ENCODE measurements around the gene CALB2. TPM values are rescaled to one million over a fixed set of nuclear protein-coding genes. Genes with fewer than 3 reads are reported as not detected.
A peak's percentile ranks its signal among the peaks of the same experiment; 100 is the strongest.

CALB2 gene
- total RNA-seq (2012; rRNA removed) (0.18 TPM in 1 of 2 replicates, not detected in the other), polyA plus RNA-seq (2012; rRNA removed) (0.24 and 0.32 TPM in 2 replicates), Bru-seq, nascent RNA (percentile 14 among the genes with signal in this experiment), BruChase-seq, experiment 1, labeled RNA remaining after a 6-hour chase (percentile 20 among the genes with signal in this experiment), BruChase-seq, experiment 2, labeled RNA remaining after a 2-hour chase (percentile 14 among the genes with signal in this experiment)
- 0.04 and 0.09 TPM in 2 replicates for polyA plus RNA-seq (2012; cell fraction: cytosol; rRNA removed)
- polyA plus RNA-seq (2012; cell fraction: nucleus; rRNA removed; ENCODE audit: low replicate concordance), result not detected in 2 replicates
- long read RNA-seq, partial matches to known transcripts, result 1 of 1 reads
- long read RNA-seq, other reads (novel, unspliced or antisense), result 0 of 1 reads

- Histone ChIP-seq H3K9me1 (ENCODE audit: insufficient read depth, low read length) (no peaks in the 10 kb centered on the region), H3K27ac (ENCODE audit: insufficient read depth, low read length) (no peak within 1 kb of the TSS), H3K36me3 (ENCODE audit: control insufficient read depth, insufficient read depth, low read length) (no peaks in the 10 kb centered on the region), H3K4ac (ENCODE audit: low read depth, low read length) (peak within 1 kb of the TSS; percentile 71; the same call in 1 of the 2 replicates), H2AFZ (replicated peaks; ENCODE audit: low read length, poor library complexity) (peak within 1 kb of the TSS; percentile 93), H2BK120ac (ENCODE audit: low read depth, low read length) (no peak within 1 kb of the TSS), H4K91ac (ENCODE audit: insufficient read depth, low read depth, low read length) (no peak within 1 kb of the TSS), H2BK5ac (ENCODE audit: low read depth, low read length, poor library complexity, severe bottlenecking) (no peak within 1 kb of the TSS), H3K27me3 (ENCODE audit: control insufficient read depth, insufficient read depth, low read length) (peaks cover 19% of the 10 kb centered on the region), H2AK5ac (ENCODE audit: low read depth, low read length) (no peak within 1 kb of the TSS), H4K8ac (ENCODE audit: low read depth in 2 of 2, low read length in 2 of 2) (peak within 1 kb of the TSS in 1 of 2 experiments; percentile 53; a peak in 1 of 4 replicates), H3K79me1 (ENCODE audit: low read depth in 1 of 2, low read length in 2 of 2) (no peaks in the 10 kb centered on the region), H3K4me2 (ENCODE audit: low read depth, low read length) (peak within 1 kb of the TSS; percentile 97), H3K18ac (ENCODE audit: low read depth, low read length) (no peak within 1 kb of the TSS), H4K5ac (ENCODE audit: low read depth, low read length) (no peak within 1 kb of the TSS), H2BK20ac (ENCODE audit: low read depth, low read length) (no peak within 1 kb of the TSS), H2AK9ac (replicated peaks; ENCODE audit: low read depth, low read length, poor library complexity) (peak within 1 kb of the TSS; percentile 73), H3K14ac (replicated peaks; ENCODE audit: low read depth, low read length) (0 out of 2 replicates have a peak within 1 kb of the TSS, but pooled peaks have one; percentile 5), H3K4me1 (ENCODE audit: control insufficient read depth, insufficient read depth, low read length) (peaks cover 9% of the 10 kb centered on the region), H2BK15ac (ENCODE audit: low read depth, low read length) (no peak within 1 kb of the TSS; the same call in 2 of the 3 replicates), H3K23ac (ENCODE audit: low read depth, low read length) (peak within 1 kb of the TSS; percentile 34; the same call in 1 of the 2 replicates), H3K9me3 (ENCODE audit: control insufficient read depth, insufficient read depth, low read length) (no peaks in the 10 kb centered on the region), H3K9ac (ENCODE audit: low read depth, low read length) (no peak within 1 kb of the TSS), H3K56ac (ENCODE audit: extremely low read depth, insufficient read depth, low read length) (no peak within 1 kb of the TSS), H4K20me1 (ENCODE audit: insufficient read depth, low read length) (no peaks in the 10 kb centered on the region), H3K4me3 (ENCODE audit: insufficient read depth, low read depth, low read length) (peak within 1 kb of the TSS; percentile 20; the same call in 1 of the 2 replicates)
- 2% methylated on average over 38 of the region's 53 CpGs; no CpG with 5 or more reads in 1 of the 2 experiments for WGBS, 2 experiments (ENCODE audit: extremely low coverage in 2 of 2, insufficient read length in 1 of 2)
- peak; percentile 20 for DNase-seq
- ChIA-PET CTCF (interaction anchor here (0.6 to 1.2 kb wide), 3 partner anchors 9 to 583 kb away, joined by 3 to 4 read pairs (median 4); no protein-coding TSS in a partner anchor), POLR2A (ENCODE audit: unreplicated experiment) (no interaction called here)
- in situ Hi-C loops (cut with MboI; ENCODE audit: low sequenced_read_pairs), result loop anchor here (10.0 to 25.0 kb wide), 2 partner anchors 574 to 671 kb away; partner anchors contain the start of gene MTSS2
- intact Hi-C loops (cut with micrococcal nuclease), result loop anchor here (2.0 to 10.0 kb wide), 4 partner anchors 70 to 671 kb away; partner anchors contain the start of genes CMTR2, MTSS2 and VAC14
- ATAC-seq (ENCODE audit: low read depth), result peak; percentile 93
- dilution Hi-C loops (cut with HindIII; ENCODE audit: low sequenced_read_pairs, unreplicated experiment), result no loop called here
- no TSS peak for BruUV-seq (replicated peaks)
- TF ChIP-seq BHLHE40 (IDR thresholded peaks at IDR 0.05; ENCODE audit: low read depth, low read length) (no peak), MAFK (IDR thresholded peaks at IDR 0.05; ENCODE audit: low read depth, low read length) (no peak), POLR2A (IDR thresholded peaks at IDR 0.05; ENCODE audit: low read depth, low read length) (no peak), CHD1 (IDR thresholded peaks at IDR 0.05; ENCODE audit: low read depth, low read length) (no peak), SMC3 (IDR thresholded peaks at IDR 0.05; ENCODE audit: low read depth, low read length) (peak; percentile 60), FOS (IDR thresholded peaks at IDR 0.05; ENCODE audit: low read depth, low read length) (no peak), RCOR1 (IDR thresholded peaks at IDR 0.05; ENCODE audit: insufficient replicate concordance, low read length) (no peak), RFX5 (IDR thresholded peaks at IDR 0.05; ENCODE audit: low read depth, low read length) (no peak), NFE2L2 (IDR thresholded peaks at IDR 0.05; ENCODE audit: low read depth, low read length) (no peak), RAD21 (IDR thresholded peaks at IDR 0.05; ENCODE audit: low read length) (peak; percentile 75), CTCF (conservative IDR thresholded peaks at IDR 0.05; ENCODE audit: low read depth, low read length) (peak; percentile 90), CEBPB (IDR thresholded peaks at IDR 0.05; ENCODE audit: low read depth, low read length) (no peak), MAZ (IDR thresholded peaks at IDR 0.05; ENCODE audit: borderline replicate concordance, low read depth, low read length) (peak; percentile 80; the same call in 1 of the 2 replicates), ELK1 (IDR thresholded peaks at IDR 0.05; ENCODE audit: borderline replicate concordance, low read depth, low read length) (no peak), MXI1 (IDR thresholded peaks at IDR 0.05; ENCODE audit: borderline replicate concordance, low read depth, low read length) (no peak)
These were observed at the start of gene CALB2 for GRCh38 chr16:71358464-71358998. CALB2 (plus strand) TSS chr16:71358723; CDS start chr16:71358793, 70 bp downstream.
